Measurements from ENCODE around the gene SLC1A7.

SLC1A7 gene

GRCh38 chr1:53089478-53090226, 52.8 kb downstream of the SLC1A7 start:
- no peak for DNase-seq

- no peak for DNase-seq
These were observed 53.7 kb downstream of the SLC1A7 start for GRCh38 chr1:53088616-53089300.

GRCh38 chr1:53087332-53088285, 54.8 kb downstream of the SLC1A7 start:
- DNase-seq: no peak

- DNase-seq: no peak
These were observed 55.9 kb downstream of the SLC1A7 start for GRCh38 chr1:53086491-53087070.

GRCh38 chr1:53085405-53085804, 57.0 kb downstream of the SLC1A7 start:
- DNase-seq: no peak

GRCh38 chr1:53084589-53084971, 57.9 kb downstream of the SLC1A7 start:
- DNase-seq: no peak

GRCh38 chr1:53083636-53084588, 58.5 kb downstream of the SLC1A7 start:
- no peak for DNase-seq

GRCh38 chr1:53082826-53083455, 59.5 kb downstream of the SLC1A7 start:
- no peak for DNase-seq

GRCh38 chr1:53081384-53082066, 60.9 kb downstream of the SLC1A7 start:
- no peak for DNase-seq

- DNase-seq: no peak
These were observed 61.7 kb downstream of the SLC1A7 start for GRCh38 chr1:53080769-53081168.

- no peak for DNase-seq
These were observed 62.4 kb downstream of the SLC1A7 start for GRCh38 chr1:53080041-53080440.

GRCh38 chr1:53079251-53079650, 63.2 kb downstream of the SLC1A7 start:
- DNase-seq: no peak

GRCh38 chr1:53078333-53079101, 63.9 kb downstream of the SLC1A7 start:
- DNase-seq: no peak

GRCh38 chr1:53077599-53077965, 64.9 kb downstream of the SLC1A7 start:
- no peak for DNase-seq

GRCh38 chr1:53076721-53077598, 65.5 kb downstream of the SLC1A7 start:
- DNase-seq: no peak

- no peak for DNase-seq
These were observed 66.3 kb downstream of the SLC1A7 start for GRCh38 chr1:53076165-53076564.

- no peak for DNase-seq
These were observed 66.7 kb downstream of the SLC1A7 start for GRCh38 chr1:53075761-53076163.

GRCh38 chr1:53075206-53075605, 67.2 kb downstream of the SLC1A7 start:
- no peak for DNase-seq
